GM15510 (cell line): ENCODE measurements around the gene NT5DC1.

Source experiments
- POLR2A ChIP-seq: IDR thresholded peaks from 3 replicates; pipeline ENCODE4 v1.6.1; 2011; ENCODE audit warnings: borderline replicate concordance; ENCODE audit not compliant: insufficient read length; ENCODE audit errors: extremely low read depth

The NT5DC1 gene

GRCh38 chr6:116263353-116263752 is 162.7 kb downstream of the NT5DC1 start:
- no peak for TF ChIP-seq POLR2A

GRCh38 chr6:116265041-116265829 is 164.6 kb downstream of the NT5DC1 start:
- no peak for TF ChIP-seq POLR2A

GRCh38 chr6:116266803-116267202 is 166.2 kb downstream of the NT5DC1 start:
- TF ChIP-seq POLR2A: no peak

- no peak for TF ChIP-seq POLR2A
Observed at GRCh38 chr6:116267836-116268588, 167.4 kb downstream of the NT5DC1 start.

DNA sequence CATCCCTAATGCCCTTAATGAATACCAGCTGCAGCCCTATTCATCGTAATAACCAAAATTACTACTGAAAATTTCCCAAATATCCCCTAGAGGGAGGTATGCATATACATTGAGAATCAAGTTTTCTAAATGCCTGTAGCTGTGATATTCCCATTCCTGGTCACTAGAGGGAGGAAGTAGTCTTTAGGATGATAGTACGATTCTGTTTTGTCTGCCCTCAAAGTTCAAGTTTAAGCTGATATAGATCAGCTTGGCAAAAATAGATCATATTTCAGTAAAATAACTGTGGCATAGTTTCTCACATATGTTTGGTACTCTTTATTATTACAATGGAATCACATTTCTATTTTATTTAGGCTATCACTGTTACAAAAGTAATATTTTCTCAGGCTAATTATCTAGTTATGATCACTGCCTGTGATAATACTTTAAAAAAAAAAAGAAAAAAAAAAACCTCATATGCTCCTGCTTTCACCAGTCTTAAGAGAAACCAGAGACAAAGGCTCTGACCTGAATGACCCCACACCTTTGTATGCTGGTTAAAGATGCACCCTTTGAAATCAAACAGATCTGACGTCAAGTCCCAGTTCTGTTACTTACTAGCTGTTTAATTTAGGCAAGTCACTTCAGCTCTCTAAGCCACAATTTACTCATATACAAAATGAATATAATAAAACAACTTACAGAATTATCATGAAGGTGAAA is 168.1 kb downstream of the NT5DC1 start:
- no peak for TF ChIP-seq POLR2A

DNA sequence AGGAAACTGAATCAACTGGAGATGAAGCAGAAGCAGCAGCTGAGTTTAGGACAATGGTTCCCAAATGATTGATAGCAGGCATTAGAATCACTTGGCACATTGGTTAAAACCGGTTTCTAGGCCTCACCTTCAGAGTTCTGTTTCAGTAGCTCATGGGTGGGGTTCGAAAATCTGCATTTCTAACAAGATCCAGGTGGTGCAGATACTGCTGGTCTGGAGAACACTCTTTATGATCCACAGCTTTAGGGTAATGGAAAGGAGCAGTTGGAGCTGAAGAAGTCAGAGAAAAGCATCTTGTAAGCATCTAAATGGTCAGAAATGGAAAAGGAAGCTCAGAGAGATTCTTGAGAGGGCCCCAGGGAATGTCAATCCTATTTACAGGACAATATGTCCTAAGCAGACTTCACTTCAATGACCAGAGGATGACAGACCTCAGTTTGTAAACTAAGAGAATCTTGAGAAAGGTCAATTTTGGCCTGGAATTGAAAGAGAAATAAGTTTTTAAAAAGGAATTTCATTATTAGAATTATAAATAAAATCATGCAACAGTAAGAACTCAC is 170.6 kb downstream of the NT5DC1 start:
- TF ChIP-seq POLR2A: no peak

DNA sequence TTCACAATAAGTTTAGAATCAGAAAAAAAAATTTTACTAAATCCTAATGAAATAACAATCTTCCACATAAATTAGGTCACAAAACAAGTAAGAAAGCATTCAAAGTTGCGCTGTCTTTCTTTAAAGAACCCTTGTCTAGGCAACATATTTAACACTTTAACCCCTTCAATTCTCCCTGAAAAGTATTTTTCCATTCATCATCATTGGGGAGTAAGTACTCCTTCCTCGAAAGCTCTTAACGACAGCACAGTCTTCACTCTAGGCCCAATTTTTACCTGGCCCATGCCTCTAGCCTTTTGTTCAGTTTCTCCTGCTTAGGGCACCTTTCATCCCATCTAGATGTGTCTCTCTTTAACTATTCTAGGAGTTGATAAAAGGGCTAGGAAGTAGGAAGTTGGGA is 176.5 kb downstream of the NT5DC1 start:
- TF ChIP-seq POLR2A: no peak

GRCh38 chr6:116278481-116278829 is 177.8 kb downstream of the NT5DC1 start:
- TF ChIP-seq POLR2A: no peak

DNA sequence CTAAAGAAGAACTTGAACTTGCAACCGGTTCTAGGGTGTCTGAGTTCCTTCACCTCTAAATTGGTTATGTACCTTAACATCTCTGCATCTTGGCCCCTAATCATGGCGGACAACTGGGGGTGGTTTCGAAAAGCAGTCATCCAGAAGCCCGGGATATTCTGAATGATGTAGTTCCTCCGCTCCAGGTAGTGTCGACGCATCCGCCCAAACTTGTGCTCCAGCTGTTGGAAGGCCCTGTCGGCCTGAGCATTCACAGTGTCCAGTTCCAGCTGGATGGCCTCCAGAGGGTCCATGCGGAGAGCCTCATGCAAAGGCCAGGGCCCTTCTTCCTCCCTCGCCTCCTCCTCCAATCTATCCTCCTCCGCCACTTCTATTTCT is 178.2 kb downstream of the NT5DC1 start:
- no peak for TF ChIP-seq POLR2A

DNA sequence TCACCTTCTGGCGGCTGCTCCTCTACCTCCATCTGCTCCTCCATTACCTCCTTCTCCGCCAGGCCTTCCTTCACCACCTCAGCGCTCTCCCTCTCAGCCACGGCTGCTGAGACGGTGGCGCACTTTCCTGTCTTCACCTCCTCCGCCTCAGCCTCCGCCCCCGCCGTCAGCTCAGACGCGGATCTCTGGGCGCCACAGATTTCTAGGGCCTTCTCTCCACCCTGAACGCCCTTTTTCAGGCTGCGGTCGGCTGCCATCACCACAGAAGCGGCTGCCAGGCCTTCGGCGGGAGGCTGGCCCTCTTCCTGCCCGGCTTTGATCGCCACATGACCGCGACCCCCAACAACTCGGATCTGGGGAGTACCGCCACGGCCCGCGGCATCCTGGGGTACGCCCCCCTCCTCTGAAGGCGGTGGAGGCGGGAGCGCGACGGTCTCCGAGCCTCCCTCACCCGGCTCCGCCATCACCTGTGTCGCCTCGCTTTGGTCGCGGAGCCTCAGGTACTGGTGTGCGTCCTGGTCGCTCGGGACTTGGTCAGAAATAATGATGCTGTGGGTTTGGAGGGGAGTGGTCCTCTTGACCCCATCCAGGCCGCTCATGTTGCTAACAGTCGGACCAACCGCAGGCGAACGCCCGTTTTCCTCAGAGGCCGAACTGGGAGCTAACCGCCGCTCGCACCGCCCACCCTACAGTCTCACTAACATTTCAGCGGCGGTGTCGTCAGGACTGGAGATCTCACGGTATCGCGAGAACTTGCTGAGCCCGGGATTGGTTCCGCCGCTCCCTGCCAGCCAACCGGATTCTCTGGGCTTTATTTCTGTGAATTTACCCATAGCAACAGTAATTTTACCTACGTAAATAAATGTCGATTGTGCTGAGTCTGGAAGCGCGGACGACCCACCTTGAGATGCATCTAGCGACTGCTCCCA is 178.8 kb downstream of the NT5DC1 start, which contains the start of gene TSPYL1:
Gene TSPYL1, minus strand, starts transcription at position 699 of the 929 bp plus-strand sequence. Its CDS starts 100 bp downstream, at position 599.
- TF ChIP-seq POLR2A: peak; percentile 84

GRCh38 chr6:116280161-116280932 is 179.7 kb downstream of the NT5DC1 start:
- TF ChIP-seq POLR2A: no peak

DNA sequence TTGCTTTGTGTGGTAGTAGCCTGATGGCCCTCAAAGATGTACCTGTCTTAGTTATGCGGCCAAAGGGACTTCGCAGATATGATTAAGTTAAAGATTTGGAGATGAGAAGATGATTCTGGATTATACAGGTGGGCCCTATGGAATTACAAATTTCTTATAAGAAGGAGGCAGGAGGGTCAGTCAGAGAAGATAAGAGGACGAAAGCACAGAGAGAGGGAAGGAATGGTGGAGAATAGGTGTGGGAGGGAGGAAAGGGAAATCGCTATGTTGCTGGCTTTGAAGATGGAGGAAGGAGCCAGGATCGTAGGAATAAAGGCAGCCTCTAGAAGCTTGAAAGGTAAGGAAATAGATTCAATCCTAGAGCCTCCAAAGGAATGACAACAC is 180.3 kb downstream of the NT5DC1 start:
- TF ChIP-seq POLR2A: no peak

- no peak for TF ChIP-seq POLR2A
Observed at GRCh38 chr6:116282698-116283097, 182.0 kb downstream of the NT5DC1 start.

DNA sequence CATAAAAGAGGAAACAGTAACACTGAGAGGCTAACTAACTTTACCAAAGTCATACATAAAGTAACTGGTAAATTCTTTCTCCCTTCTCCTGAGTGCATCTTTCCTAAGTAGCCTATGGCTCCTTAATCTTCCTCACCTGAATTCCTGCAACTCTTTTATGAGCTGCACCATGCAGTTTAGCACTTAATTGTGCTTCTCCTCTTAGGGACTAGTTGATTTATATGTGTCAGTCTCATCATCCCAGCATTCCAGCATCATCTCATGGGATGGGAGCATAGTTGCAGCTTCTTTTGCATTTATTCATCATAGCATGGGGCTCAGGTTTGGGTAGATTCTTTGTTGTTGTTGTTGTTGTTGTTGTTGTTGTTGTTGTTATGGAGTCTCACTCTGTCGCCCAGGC is 182.5 kb downstream of the NT5DC1 start:
- TF ChIP-seq POLR2A: no peak

- TF ChIP-seq POLR2A: no peak
Observed at GRCh38 chr6:116286773-116287358, 186.2 kb downstream of the NT5DC1 start.
